ENCODE data around the gene AUTS2.

Gene AUTS2

DNA sequence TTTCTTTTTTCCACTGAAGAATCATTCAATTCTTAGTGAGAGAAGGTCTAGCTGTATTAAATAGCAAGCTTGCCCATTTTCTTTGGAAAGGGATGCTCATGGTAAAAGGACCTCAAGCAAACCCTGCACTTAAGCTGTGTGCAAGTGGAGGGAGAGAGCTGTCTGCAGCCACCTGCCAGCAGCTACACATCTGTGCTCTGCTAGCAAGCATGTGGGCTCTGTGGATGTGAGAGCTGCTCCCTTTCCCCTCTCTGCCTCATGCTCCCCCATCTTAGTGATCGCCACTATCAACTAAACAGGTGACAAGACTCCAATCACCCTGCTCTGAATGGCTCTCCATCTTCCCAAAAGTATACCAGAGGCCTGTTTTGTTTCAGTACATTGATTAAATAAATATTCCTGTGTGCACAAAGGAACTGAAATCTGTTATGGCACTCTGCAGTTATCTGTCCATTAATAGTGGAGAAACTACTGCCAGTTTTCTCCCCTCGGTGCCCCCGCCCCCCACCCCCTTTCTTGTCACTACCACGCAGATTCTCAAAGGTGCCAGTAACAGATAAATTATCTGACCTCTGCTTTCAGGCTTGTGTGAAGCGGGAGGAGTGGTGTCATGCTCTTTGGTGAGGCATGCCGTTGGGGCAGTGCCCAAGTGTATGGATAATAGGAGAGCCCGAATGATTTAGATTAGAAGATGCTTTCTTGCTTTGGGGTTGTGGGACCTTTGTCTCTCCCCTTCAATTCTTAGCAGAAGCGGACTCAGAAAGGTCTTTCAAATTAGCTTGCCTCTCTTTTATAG is 26.4 kb downstream of the AUTS2 start:
- no peak for DNase-seq (ENCODE audit: low read depth)

DNA sequence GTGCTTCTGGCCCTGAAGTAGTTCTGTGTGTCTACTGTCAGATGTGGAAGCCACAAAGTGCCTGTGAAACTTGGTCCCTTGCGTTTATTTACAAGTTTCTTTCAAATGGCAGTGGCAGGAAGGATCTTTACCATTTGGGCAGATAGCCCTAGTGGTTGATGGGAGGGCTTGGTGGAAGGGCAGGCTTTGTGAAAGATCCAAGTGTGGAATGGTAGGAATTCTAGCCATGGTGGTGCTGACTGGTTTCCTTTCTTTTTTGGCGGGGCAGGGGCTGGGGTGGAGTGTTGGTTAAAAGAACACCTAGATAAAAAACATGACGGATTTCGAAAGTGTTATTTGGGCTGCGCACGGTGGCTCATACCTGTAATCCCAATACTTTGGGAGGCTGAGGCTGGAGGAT is 27.0 kb downstream of the AUTS2 start:
- no peak for DNase-seq (ENCODE audit: low read depth)

DNA sequence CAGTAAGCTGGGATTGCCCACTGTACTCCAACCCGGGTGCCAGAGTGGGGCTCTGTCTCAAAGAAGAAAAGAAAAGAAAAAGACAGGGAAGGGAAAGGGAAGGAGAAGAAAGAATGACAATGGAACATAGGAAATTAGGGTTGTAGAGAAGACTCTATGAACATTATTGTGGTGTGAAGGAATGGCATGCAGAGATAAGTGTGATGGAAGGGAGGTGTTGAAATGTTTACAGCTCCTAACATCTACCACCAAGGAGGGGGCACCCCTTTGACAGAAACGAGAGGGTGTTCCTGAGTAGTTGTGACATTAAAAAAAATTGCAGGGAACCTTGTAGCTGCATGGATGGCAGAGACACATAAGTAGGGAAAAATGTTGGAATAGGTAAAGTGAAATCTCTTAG is 27.5 kb downstream of the AUTS2 start:
- DNase-seq (ENCODE audit: low read depth), result no peak

DNA sequence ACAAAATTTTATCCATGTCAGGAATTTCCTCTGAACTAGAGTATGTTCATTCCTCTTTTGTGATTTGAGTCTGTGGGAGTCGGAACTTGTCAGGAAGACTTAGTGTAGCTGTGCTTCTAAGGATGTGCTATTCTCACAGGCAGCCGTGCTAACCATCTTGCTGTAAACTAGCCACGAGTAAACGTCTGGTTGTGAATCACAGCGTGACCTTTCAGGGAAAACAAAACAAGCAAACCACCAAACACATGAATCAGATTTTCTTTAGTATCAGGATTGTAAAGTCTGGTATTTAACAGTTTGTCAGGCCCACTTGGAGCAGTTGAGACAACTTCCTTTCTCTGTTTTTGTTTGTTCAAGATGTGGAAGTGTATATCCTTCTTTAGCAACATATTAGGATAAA is 32.0 kb downstream of the AUTS2 start:
- DNase-seq (ENCODE audit: low read depth), result no peak

DNA sequence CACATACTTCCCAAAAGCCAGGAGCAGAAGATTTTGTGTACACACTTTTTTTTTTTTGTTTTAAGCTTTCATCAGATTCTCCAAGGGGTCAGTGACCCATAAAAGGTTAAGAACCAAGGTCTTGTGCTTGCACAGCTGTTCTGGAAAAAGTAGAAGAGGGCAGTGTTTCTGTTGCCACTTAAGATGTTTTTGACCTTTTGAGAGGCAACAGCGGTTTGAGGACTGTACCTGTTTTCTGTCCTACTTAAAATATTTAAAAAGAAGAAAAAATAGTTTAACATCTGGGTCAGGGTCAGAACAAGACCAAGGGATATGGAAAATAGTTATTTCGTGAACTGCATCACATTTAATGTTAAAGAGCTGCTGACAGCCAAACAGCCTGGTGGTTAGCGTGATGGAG is 32.9 kb downstream of the AUTS2 start:
- no peak for DNase-seq (ENCODE audit: low read depth)

DNA sequence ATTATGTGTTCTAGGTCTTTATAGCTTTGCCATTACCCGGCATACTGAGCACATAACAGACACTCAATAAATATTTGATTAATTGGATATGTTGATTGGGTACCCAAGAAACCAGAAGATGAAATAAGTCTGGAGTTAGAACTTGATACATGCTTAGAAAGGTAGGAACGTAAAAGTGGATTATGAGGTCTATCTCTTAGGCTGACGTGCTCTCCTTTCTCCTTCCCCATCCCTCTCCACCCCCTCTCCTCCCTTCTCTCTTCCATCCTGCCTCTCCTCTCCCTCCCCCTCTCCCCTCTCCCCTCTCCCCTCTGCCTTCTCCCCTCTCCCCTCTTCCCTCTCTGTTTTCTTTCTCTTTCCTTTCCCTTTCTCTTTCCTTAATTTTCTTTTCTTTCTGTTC is 34.0 kb downstream of the AUTS2 start:
- no peak for DNase-seq (ENCODE audit: low read depth)

DNA sequence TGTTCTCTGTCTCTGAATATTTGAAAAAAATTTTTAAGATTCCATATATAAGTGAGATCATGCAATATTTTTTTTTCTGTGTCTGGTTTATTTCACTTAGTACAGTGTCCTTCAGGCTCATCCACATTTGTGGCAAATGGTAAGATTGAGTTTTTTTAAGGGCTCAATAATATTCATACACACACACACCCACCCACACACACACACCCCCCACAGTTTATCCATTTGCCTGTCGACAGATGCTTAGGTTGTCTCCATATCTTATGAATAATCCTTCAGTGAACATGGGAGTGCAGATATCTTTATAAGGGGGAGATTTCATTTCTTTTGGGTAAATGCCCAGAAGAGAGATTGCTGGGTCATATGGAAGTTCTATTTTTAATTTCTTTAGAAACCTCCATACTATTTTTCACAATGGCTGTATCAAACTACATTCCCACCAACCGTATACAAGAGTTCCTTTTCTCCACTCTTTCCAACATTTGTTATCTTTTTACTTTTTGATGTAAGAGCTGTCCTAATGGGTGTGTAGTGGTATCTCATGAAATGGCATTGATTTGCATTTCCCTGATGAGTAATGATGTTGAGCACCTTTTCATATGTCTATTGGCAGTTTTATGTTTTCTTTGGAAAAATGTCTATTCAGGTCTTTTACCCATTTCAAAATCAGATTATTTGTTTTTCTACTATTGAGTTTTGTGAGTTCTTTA is 35.0 kb downstream of the AUTS2 start:
- DNase-seq (ENCODE audit: low read depth), result no peak

DNA sequence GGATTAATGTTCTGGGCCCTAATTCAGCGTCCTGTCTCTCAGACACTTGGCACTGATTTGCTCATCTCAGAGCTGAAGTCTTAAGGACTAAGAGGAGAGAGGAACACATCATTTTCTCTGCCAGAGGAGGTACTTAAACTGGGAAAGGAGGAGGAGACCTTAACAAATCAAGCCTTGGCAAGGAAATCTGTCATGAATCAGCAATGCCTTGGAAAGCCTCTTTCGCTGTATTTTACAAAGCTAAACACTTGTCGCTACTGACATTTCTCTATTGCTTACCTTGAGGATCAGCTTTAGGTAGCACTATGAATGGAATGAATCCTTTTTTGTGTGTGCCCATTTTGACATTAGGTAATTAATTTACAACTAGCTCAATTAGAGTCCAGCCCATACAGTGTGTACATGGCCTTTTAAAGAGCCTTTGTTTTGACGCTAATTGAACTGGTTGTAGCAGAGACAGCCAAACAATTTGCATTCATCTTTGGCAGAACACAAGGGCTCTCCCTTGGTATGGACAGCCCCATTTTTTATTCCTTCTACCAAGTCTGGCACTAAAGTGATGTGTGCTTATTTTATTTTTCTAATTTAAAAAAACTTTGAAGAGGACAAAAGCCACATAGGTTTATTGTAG is 37.4 kb downstream of the AUTS2 start:
- no peak for DNase-seq (ENCODE audit: low read depth)

DNA sequence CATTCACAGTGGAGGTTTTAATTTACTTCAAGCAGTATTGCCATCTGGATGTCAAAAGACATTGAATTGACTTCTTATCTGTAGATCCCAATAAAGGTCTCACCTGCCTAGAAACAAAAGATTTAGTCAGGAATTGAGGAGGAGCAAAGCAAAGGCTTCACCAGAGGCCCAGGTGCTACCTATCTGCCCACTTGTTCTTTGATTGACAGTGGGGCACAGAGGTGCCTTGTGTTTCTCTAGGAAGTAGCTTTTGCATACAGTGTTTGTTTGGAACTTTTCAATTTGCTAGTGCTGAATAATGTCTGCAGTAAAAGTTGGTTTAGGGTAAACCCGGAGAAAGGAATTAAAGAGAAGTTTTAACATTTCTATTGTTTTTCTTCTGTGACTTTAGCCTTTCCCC is 40.4 kb downstream of the AUTS2 start:
- DNase-seq (ENCODE audit: low read depth), result no peak

DNA sequence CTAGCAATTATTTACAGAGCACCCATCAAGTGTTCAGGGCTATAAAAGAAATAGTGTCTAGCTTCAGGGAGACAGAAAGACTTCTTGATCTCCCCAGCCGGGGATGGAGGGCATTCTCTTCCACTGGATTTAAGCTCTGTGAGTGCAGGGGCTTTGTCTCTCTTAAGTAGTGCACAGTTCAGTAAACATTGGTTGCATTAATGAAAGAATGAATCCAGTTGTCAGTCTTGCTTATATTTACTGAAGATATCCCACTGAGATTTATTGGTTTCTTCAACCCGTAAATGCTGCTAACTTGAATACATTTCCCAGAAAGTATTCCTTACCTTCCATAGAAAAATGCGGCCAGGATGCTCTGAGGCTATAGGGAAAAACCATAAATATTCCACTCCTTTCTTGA is 41.9 kb downstream of the AUTS2 start:
- no peak for DNase-seq (ENCODE audit: low read depth)

DNA sequence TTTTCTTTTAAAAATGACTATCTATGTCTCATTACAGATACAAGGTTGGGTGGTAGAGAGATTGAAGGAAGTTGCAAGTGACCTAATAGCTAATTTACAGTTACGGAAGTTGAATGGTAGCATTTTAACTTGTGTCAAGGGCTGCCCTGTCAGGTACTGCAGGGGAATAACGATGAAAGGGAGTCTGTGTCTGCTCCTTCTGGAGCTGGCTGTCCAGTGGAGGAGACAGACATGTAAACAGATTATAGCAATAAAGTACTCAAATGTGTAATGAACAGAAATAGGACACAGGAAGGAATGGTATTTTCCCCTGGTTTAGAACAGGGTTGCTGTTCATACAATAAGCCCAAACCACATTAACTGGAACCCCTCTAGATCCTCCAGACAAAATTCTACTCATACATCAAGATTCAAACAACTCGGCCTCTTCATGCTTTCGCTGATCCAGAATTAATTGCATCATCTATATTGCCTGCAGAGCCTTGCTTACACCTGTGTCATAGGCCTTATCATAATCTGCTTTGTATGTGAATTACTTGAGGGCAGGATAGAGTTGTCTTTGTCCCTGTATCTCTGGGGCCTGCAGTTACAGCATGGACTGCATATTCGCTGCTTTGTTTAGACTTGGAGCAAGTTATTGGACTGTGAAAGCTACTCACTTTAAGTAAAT is 42.8 kb downstream of the AUTS2 start:
- DNase-seq (ENCODE audit: low read depth), result no peak

DNA sequence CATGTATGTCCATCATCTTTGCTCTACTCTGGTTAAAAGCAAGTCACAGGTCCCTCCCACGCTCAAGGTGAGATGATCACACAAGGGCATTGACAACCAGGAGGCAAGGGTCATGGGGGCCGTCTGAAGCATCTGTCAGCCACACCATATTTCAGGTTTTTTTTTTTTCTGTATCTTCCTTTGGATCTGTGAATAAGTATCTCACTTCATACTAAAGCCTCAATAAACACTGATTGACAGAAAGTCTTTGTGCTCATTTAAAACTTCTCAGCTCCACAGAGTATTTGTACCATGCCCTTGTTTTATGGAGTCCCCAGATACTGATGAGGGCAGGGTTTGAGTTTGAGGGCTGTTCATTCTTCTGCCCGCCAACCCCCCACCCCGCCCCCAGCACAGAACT is 45.0 kb downstream of the AUTS2 start:
- no peak for DNase-seq (ENCODE audit: low read depth)

DNA sequence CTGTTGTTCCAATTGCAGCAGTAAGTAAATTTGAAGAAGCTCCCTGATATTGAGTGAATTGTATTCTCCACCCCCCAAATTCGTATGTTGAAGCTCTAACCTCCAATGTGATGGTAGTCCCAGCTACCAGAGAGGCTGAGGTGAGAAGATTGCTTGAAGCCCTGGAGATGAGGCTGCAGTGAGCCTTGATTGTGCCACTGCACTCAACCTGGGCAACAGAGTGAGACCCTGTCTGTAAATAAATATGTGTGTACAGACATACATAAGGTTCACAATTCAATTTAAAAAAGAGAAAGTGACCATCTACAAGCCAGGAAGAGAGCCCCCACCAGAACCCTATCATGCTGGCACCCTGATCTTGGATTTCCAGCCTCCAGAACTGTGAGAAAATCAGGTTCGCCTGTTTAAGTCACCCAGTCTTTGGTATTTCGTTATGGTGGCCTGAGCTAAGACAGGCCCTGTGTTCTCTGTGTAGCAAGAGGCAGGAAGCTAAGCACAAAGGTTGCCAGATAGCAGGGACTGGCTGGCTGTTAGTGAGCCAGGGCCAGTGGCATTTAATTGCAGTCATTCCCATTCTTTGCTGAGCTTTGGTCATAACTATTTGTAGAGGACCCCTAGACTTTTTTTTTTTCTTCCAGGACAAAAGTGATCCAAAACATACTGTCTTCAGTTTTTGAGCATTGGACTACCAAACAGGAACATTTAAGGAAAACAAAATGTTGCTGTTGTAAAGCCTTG is 45.6 kb downstream of the AUTS2 start:
- no peak for DNase-seq (ENCODE audit: low read depth)

DNA sequence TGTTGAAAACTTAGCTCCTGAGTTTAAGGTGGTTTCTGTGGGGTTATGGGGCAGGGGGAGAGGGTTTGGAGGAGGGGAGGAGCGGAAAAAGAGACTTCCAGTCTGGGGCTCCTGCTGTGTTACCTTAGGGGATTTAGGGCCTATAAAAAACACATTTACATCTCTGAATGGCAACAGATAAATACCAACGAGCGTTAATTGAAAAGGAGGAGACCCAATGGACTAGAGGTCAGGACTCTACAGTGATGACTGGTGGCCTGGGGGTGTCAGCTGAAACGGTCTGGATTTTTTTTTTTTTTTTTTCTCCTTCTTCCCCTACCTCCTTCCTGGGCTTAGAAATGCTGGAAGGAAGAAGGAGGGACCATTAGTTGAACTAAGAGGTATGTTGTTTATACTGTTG is 47.4 kb downstream of the AUTS2 start:
- DNase-seq (ENCODE audit: low read depth), result no peak

DNA sequence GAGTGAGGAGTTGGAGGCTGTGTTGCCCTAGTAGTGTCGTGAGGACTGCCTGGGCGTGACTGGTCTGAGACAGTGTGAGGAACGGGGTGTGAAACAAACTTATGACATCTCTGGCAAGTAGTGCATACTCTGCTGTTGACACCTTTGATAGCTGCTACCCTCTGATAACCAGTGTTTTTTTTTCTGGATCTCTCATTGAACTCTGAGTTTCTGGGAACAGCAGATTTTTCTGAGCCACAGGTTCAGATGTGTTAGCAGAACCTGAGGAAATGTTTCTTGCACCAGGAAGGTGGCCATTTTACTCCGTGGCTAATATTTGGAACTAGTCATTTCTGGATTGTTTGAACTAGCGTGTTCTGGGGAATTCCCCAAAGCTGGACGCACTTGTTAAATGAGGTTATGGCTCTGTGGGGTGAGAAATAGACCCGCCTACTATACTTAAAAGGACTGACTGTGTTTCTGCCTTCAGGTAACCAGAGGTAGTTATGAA is 52.9 kb downstream of the AUTS2 start:
- DNase-seq (ENCODE audit: low read depth), result no peak

DNA sequence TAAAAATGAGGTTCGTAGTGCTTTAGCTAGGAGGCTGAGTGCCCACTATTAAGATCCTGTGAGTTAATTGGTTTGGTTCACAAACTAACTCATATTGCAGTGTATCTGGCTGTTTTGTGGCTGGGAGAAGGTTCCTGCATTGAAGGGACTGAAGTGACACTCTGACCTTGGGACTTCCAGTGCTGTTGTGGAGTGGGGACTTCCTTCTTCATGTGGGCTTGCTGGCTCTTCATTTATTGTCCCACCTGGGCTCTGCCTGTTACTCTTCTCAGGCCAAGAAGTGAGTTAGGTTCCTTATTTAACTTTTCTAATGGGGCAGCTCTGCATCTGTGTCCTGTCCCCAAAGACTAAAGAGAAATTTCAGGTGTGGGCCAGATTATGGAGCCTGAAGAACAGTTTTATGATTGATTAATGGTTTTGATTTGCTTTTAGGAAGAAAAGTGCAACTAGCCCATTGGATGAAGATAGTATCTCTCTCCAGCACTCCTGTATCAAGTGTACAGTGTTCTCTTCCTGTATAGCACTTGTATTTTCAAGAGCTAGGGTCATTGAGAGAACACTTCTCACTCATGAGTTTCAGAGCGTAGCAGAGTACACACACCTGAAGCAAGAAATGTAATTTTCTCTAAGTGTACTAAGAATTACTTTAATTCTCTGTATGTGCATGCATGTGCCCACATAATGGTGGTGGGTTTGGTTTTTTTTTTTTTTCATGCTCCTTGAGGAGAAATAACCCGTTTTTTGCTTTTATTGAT is 54.8 kb downstream of the AUTS2 start:
- no peak for DNase-seq (ENCODE audit: low read depth)

DNA sequence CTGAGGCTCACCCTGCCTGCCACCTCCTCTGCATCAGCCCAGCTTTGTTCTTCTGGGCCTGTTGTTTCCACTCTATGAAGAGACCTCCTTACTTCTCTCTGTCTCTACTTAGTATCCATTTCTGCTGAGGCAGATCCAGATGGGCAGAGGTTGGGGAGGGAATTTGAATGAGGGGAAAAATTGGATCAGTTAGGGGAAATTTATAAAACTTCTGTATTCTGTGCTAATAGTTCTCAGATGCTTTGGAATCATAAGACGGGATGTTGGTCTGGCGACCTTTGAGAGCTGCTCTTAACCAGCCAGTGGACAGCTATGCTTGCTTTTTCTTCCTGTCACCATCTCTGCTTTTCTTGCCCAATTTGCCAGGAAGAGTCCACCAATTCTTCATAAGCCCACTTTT is 55.5 kb downstream of the AUTS2 start:
- no peak for DNase-seq (ENCODE audit: low read depth)

DNA sequence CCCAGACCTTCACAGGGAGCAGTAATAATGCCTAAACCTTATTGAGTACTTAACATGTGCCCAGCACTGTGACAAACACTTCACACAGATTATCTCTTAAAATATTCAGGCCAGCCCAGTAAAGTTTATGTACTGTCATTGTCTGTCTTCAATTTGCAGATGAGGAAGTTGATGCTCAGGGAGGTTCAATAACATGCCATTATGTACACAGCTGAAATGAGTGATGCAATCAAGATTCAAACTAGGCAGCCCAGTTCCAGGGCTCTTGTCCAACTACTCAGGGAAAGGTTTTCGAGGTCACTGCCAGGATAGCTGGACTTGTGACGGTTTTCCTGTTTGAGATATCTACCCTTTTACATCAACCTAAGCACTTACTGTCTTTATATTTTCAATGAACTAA is 56.1 kb downstream of the AUTS2 start:
- no peak for DNase-seq (ENCODE audit: low read depth)

DNA sequence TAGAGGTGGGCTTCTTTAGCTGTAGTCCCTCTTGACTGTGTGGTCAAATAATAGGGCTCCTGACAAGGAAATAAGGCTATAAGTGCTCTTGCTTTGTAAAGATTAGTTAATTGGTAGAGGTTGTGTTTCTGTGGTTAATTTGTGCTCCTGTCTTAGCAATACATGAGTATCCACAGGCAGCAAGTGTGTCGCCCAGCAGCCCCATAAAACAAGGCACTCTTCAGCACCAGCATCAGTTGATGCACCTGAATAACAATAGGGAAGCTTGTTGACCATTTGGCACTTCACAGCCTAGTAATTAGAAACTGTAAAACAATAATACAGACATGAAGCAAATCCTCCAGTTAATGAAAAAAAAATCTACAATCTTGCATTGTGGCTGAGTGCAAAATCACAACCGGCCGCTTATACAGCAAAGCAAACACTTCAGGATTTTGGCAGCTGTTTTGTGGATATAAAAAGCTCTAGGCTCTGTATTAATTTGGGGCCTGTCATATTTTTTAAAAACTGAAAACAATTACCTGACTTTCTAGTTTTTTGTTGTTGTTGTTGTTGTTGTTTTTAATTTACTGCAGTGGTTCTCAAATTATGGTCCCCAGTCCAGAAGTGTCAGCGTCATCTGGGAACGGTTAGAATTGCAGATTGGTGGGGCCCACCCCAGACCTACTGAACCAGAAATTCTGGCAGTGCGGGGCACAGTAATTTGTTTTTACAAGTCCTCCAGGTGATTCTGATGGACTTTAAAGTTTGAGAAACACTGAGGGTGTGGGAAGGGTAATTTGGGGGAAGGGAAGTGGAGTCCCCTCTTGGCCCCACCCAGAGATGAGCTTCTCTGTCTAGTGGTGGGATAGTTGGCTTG is 56.8 kb downstream of the AUTS2 start:
- DNase-seq (ENCODE audit: low read depth), result no peak

DNA sequence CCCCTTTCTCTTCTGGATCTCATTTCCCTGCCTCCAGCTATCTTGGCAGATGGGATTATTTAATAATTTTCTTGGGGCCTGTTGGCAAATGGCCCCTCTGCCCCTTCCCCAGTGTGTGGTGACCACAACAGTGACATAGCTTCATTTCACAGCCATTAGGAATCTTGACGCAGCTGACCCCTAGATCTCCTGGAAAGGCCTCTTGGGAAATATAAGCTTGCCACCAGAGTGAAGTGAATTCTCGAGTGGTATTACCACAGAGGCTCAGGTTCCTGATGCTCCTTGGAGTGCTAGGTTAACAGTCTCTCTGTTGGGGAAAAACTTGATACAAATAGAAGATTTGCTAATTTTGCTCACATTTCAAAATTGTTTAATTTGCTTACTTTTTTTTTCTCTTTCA is 57.8 kb downstream of the AUTS2 start:
- no peak for DNase-seq (ENCODE audit: low read depth)

Measured in stimulated activated CD8-positive, alpha-beta memory T cell treated with anti-CD3 and anti-CD28 coated beads, Interleukin-4, amount 100 ng/mL, for 24 hours (primary cell).